NCI-H1048 (cell line): ENCODE results near the gene BATF3.
"Not testable (repeated sequence)": the region's sequence is repeated elsewhere in the genome, so short reads cannot be mapped to it uniquely, and the experiment has no call there.

Source experiments
- DNase-seq: peaks from one replicate; lab custom pipeline; 2025; lab: John Stamatoyannopoulos, UW

BATF3 gene

DNA sequence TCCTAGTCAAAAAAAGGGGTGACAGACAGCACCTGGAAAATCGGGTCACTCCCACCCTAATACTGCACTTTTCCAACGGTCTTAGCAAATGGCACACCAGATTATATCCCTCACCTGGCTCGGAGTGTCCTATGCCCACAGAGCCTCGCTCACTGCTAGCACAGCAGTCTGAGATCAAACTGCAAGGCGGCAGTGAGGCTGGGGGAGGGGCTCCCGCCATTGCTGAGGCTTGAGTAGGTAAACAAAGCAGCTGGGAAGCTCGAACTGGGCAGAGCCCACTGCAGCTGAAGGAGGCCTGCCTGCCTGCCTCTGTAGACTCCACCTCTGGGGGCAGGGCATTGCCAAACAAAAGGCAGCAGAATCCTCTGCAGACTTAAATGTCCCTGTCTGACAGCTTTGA is 41.4 kb downstream of the BATF3 start:
- DNase-seq, result not testable (repeated sequence)

DNA sequence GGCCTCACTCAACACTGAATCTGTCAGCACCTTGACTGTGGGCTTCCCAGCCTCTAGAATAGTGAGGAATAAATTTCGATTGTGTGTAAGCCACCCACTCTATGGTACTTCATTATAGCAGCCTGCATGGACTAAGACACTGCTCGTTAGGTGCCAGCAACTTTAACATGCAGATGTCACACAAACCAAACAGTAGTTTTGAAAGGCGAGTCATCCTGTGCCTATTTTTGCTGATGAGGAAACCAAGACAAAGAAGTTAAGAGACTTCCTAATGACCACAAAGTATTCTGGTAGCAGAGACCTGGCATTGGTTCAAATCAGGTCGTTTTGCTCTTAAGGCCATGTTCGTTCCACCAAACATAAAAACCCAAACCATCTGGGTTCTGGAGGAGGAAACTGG is 42.9 kb downstream of the BATF3 start:
- DNase-seq, result no peak

DNA sequence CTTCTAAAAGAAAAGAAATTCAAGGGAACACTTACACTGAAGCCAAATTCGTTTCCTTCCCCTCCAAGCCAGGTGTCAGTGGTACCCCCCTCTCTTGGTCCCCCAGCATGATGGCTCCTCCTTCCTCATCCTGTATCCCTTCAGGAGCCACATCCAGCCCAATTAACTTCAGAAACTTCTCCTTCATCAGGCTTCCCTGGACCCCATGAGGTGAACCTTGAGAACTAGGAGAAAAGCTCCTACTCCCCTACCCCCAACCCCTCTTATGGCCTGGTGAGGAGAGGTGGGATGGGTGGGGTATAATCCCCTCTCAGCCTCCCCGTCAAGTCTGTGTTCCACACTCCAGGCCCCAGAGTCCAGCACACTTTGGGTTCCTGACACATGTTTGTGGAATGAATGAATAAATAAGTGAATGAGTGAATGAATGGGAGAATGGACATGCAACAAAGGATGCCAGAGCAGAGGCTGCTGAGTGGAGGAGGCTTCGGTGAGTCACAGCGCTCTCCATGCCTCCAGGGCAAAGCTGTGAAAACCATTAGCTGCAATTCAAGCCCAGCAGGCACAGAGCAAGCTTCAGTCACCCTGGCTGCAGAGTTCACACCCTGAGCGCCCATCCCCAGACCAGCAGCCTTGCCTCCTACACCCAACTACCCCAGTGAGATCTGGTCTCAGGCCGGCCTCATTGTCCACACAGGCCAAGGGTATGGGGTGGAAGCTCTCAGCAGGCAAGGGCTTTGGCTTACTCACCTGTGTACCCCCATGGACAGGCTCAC is 43.8 kb downstream of the BATF3 start:
- DNase-seq, result no peak

DNA sequence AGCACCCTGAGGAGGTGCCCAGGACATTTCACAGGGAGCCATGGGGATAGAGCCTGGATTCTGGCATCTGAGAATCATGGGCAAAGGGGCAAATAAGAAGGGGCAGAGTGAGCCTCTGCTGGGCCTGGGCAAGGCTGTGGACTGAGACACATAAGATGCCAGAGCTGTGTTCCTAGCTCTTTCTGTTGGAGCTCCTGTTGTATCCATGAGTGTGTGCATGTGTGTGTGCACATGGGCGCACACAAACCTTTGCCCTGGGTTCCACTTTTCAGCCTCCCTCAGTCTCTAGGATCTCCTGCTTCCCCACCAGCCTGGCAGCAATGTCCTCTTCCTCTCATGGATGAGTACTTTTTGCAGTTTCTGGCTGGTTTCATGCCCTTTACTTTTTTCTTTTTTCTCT is 47.0 kb downstream of the BATF3 start:
- no peak for DNase-seq

DNA sequence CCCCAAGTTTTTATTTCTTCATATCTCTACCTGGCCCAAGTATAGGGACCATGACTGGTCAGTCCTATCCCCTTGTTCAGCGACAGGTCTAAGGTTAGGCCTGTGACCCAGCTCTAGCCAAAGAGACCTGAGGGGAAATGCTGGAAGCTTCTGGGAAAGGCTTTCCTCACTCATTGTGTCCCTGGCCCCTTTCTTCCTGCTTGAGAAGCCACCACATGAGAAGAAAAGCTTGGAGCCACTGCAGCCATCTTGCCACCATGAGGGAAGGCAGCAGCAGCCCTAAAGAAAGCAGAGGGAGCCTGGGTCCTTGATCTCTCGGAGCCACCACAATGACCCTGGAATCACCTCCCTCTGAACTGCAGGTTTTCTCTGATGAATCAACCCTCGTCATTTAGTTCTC is 47.7 kb downstream of the BATF3 start:
- DNase-seq, result no peak

DNA sequence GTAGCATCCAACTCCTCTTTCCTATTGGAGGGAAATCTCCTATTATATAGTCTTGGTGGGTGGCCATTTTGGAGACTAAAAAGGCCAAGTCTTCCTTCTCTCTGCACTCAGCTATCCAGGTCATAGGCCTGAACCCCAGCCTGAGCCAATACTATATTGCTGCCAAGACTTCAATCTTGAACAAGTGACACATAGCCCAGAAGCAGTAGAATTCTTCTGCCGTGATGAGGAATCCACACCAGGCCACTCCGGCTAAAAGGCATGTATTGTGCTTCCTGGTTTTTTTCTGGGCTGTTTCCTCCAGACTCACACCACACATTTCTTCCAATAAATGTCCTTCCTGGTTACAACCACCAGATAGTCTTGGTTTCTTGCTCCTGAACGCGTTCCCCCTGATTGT is 48.1 kb downstream of the BATF3 start:
- DNase-seq, result no peak

DNA sequence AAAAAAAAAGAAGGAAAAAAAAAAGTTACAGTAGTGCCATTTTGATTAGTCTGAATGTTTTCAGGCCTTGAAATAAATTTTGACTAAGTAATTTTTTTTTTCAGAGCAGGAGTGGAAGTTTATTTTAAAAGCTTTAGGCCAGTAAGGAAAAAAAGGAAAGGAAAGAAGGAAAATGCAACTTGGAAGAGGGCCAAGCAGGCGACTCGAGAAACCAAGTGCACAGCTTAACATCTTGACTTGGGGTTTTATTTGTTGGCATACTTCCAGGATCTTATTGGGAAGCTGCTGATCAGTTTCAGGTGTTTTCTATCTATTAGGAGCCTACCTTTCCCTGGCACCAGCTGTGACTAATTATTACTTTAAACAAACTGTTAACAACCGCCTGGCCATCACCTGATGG is 49.4 kb downstream of the BATF3 start:
- DNase-seq, result no peak

DNA sequence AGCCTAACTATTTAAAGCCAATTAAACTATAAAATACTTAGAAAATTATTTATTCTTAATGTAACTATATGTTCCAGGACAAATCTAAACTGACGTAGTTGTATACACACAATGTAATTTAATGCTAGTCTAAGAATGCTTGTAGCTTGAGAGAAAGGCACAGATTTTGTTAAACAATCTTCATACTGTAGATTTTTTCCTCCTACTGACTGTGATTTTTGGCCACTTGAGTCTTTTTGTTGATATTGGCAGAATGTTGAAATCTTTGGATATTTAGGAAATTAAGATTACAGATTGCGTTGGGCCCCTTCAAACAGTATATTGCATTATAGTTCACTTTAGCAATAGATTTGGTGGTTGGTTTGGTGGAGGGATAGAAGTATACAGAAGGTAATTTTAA is 50.6 kb downstream of the BATF3 start:
- no peak for DNase-seq

DNA sequence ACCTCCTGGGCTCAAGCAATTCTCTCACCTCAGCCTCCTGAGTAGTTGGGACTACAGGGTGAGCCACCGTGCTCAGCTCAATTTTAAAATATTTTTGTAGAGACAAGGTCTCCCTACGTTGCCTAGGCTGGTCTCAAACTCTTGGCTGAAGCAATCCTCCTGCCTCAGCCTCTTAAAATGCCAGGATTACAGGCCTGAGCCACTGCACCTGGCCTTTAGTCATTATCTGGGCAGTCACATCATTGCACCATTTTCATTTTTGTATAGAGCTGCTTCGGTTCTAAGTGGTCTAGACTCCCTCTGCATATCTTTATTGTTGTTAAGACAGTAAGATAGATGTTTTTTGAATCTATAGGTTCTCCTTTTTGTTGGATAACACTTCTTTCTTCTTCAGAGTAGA is 51.2 kb downstream of the BATF3 start:
- DNase-seq, result no peak

DNA sequence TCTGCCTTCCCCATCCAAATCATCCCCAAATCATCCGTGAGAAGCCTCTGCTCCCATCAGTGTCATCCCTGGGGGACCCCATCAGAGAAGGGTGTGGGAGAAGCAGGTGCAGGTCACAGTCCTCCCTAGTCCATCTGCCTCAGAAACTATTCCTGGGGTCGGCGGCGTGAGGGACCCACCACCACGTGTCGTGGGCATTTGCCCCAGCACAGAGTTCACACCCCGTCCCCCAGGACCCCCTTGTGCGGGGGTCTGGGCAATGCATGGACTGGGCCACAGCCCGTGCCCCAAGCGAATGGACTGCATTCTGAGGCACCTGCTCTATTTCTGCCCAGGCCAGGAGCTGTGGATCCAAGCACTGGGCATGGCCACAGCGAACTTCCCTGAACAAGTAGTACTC is 52.6 kb downstream of the BATF3 start:
- no peak for DNase-seq

DNA sequence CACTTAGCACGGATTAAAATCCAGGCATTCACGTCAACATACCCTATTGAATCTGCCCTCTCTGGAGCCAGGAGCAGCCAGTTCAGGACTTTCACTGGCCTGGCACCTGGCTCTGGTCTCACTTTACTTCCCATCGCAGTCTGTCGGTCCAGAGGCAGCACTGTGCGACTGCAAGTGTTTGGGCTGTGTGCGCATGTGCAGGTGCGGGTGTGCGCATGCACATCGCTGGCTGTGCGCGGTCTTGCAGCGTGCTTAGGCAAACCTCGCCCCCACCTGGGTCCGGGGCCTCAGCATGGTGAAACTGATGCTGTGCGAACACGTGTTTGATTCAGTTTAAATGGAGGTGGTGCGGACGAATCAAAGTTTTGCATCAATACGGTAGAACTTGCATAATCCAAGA is 53.1 kb downstream of the BATF3 start:
- no peak for DNase-seq

DNA sequence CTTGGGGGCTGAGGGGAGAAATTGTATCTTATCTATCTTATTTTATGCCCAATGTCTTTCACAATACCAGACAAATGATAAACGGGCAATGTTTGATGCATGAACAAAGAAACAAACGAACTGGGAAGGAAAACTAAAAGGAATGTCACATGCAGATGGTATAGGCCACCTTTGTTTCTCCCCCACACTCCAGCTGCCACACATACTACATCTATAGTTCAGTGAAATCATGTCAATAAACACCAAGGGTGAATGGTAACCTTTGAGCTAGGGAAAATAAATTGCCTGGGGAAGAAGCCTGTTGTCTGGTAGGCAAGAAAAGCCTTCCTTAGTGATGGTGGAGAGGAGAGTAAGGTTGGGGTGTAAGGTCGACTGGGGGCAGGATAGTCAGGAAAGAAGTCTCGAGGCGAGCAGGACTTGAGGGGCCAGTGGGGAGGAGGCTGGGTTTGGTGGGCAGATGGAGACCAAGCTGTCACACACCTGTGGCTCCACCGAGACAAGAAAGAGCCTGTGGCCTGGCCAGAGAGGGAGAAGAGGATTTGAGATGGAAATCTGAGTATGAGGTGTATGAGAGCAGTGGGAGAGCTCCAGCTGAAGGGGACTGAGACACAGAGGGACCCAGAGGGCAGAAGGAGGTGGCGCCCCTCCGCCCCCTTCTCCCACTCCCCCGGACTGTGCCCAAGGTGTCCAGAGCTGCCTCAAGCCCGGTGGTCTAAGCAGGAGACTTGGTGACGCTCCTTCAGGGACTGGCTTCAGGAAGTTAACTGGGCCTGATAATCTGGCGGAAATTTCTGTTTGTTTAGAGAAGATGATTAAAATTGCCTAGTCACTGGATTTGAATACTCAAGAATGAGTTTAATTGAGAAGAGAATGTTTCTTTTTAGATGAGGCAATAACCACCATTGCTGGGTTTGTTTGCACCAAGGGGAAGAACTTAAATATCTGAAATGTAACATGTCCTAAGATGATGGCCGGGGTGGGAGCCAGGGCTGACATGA is 53.8 kb downstream of the BATF3 start:
- no peak for DNase-seq

DNA sequence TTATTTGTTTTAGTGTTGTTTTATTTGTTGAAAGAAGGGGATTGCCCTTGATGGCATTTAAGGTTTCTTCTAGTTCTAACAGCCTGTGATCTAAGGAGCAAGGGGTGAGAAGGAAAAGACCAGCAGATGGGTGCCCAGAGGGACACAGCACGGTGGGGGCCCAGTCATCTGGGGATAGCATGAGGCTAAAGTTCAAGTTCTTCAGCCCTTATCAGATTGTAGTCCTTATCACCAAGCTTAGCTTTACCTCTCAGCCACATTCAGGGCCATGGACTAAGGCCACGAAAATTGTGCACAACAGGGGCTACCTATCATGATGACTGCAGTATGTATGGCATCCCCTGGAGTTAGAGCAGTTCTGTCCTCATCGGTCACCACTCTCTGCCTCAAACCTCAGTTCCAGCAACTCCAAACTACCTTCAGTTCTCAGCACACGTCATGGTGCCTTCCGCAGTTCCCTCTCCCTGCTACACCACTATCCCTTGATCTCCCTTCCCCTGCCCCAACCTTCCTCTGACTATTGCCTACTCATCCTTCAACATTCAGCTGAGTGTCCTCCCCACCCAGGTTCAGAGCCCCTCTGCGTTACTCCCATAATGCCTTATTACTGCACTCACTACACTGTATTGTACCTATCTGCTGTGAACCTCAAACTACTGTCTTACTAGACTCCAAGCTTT is 54.6 kb downstream of the BATF3 start:
- DNase-seq, result no peak

DNA sequence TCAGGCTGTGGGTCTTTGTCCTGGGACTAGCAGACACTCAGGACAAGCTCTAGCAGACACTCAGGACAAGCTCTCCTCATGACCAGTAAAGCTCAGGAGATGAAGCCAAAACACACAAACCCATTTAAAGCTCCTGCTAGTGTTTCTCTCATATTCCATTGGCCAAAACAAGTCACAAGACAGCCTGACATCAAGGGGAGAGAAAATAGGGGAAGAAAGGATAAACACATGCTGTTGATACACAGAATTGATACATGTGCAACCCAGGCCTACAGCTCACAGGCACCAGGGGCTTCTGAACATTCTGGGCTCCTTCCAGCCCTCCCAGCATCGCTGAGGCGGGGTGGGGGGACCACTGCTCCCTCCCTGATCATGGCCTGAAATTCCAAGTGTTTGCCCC is 55.8 kb downstream of the BATF3 start:
- DNase-seq, result no peak

DNA sequence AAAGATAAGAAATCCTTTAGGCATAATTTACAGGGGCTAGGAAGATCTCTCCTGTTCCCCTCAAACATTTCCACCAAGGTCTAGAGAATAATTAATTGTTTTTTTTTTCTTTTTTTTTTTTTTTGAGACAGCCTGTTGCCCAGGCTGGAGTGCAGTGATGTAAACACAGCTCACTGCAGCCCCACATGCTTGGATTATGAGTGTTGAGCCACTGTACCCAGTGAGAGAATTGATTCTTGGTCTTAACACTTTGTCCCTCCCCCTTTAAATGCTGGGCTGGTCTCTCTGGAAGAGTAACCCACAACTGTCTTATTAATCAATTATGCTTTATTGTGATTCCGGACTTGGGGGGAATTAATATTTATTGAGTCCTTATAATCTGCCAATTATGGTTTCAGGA is 57.7 kb downstream of the BATF3 start:
- DNase-seq, result no peak

DNA sequence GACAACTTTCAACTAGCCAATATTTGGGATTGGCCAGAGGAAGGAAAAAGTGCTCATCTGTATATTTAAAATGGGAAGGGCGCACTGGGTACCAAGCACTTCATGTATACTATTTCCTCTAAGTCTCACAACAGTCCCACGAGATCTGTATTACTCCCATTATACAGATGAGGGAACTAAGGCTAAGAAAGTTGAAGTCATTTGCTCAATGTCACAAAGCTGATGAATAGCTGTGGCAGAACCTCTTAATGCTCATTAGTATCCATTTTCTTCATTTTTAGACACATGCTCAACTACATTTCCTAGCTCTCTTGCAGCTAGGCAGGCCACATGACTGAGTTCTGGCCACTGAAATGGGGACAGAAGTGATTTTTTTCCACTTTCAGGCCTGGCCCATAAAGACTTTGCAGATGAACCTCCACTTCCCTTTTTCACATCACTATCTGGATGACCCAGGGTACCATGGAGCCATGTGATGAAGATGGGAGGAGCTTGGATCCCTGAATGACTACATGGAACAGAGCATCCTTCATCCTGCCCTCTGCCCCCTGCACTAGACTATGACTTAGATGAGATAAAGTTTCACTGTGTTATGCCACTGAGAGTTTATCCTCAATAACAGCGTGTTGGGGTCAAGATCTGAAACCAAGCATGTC is 59.3 kb downstream of the BATF3 start:
- DNase-seq, result no peak

DNA sequence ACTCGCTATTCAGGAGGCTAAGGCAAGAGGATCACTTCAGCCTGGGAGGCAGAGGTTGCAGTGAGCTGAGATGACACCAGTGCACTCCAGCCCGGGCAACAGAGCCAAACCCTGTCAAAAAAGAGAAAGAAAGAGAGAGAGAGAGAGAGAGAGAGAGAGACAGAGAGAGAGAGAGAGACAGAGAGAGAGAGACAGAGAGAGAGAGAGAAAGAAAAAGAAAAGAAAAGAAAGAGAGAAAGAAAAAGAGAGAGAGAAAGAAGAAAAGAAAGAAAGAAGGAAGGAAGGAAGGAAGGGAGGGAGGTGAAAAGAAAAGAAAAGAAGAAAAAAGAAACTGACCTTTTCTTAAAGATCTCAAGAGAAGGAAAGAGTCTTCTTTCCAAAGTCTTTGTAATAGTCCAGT is 60.1 kb downstream of the BATF3 start:
- DNase-seq, result not testable (repeated sequence)

DNA sequence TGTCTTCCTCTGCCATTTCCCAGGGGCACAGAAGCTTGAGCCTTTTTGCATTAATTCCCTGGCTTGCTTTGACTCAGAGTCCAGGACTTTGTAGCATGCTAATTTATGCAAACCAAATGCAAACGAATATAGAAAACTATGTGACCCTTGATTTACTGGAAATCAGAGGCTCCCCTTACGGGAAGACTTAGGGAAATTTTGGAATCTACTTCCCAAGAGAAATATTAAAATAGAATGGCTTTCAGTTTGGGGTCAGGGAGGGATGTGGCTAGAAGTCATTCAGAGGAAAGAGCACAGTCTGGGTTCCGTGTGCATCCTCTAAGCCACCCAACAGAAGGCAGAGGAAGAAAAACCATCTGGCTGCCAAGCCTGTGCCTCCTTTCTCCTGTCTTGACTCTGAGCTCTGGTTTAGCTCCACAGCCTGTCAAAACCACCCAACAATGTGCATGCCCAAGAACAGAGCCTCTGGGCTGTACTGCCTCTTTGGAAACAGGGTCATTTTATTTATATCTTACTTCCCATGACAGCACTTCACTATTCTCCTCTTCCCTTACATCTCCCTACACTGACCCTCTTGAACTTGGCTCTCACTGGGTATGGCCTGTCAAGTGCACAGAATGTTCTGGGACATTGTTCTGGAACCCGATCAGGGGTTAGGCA is 61.0 kb downstream of the BATF3 start:
- DNase-seq, result peak; percentile 96

DNA sequence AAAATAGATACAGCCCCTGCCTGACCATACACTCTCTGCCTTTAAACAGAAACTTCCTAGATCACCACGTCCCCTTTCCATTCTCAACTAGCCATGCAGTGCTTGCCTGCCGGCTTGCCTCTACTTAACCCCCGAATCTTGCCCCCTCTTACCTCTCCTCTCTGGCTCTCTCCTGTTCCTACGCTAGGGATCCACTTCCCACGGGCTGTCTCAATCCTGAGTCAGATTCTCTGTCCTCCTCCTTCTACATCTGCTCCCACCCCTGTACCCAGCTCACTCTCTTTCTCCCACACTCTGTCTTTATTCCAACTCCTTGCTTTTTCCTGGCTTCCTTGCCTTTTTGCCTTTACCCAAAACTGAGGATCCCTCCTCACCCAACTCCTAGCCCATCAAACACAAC is 61.7 kb downstream of the BATF3 start:
- DNase-seq, result no peak
